WI38 (cell line): ENCODE results near the gene ZNF732.
"Not testable (repeated sequence)": the region's sequence is repeated elsewhere in the genome, so short reads cannot be mapped to it uniquely, and the experiment has no call there.

Experiments
- H3K4me3 ChIP-seq: 2 replicates; pipeline ENCODE4 v1.5.1; 2011; ENCODE audit warnings: low read depth, mild to moderate bottlenecking, control low read depth, low read length
- CTCF ChIP-seq: IDR thresholded peaks from 2 replicates; pipeline ENCODE4 v1.5.1; 2012; ENCODE audit warnings: low read depth, mild to moderate bottlenecking, control low read depth, low read length

The ZNF732 gene

GRCh38 chr4:302381-302780, 2.9 kb downstream of the ZNF732 start:
- H3K4me3 ChIP-seq = no peak overlapping the region
- no peak for TF ChIP-seq CTCF

GRCh38 chr4:294732-295131, 10.5 kb downstream of the ZNF732 start:
- no peak for TF ChIP-seq CTCF
- H3K4me3 ChIP-seq = no peak overlapping the region

- H3K4me3 ChIP-seq = no peak overlapping the region
- TF ChIP-seq CTCF = no peak
Measured at GRCh38 chr4:288891-289290, 16.4 kb downstream of the ZNF732 start.

GRCh38 chr4:273309-274017, 31.8 kb downstream of the ZNF732 start:
- TF ChIP-seq CTCF = no peak
- no peak overlapping the region for H3K4me3 ChIP-seq

- H3K4me3 ChIP-seq = no peak overlapping the region
- no peak for TF ChIP-seq CTCF
Measured at GRCh38 chr4:271492-272103, 33.7 kb downstream of the ZNF732 start.

GRCh38 chr4:259240-259639, 46.0 kb downstream of the ZNF732 start:
- H3K4me3 ChIP-seq = not testable (repeated sequence)

GRCh38 chr4:256492-256891, 48.8 kb downstream of the ZNF732 start:
- TF ChIP-seq CTCF = no peak
- no peak overlapping the region for H3K4me3 ChIP-seq
